SK-N-MC (cell line): ENCODE results near the gene ABHD2.
"Not testable (repeated sequence)": the region's sequence is repeated elsewhere in the genome, so short reads cannot be mapped to it uniquely, and the experiment has no call there.

ENCODE experiments used
- DNase-seq: peaks from one replicate; pipeline ENCODE4 v3.0.0-alpha.2; 2011; ENCODE audit warnings: low read depth, low spot score
- H3K27ac ChIP-seq: fragments of 200-600 bp; sonication (generic); 2 replicates; pipeline ENCODE4 v1.5.1; 2016; ENCODE audit warnings: mixed run types
- H3K36me3 ChIP-seq: fragments of 200-600 bp; sonication (generic); 2 replicates; pipeline ENCODE4 v1.6.1; 2017; ENCODE audit warnings: antibody characterized with exemption, low read length, mixed read lengths; ENCODE audit not compliant: insufficient read depth
- H3K4me3 ChIP-seq: fragments of 200-600 bp; sonication (generic); 2 replicates; pipeline ENCODE4 v1.5.1; 2016
- H3K9ac ChIP-seq: fragments of 200-600 bp; sonication (generic); 2 replicates; pipeline ENCODE4 v1.8.0; 2017; ENCODE audit warnings: mixed run types, mixed read lengths; ENCODE audit not compliant: insufficient read length
- H3K9me3 ChIP-seq: fragments of 200-600 bp; sonication (generic); 2 replicates; pipeline ENCODE4 v1.6.1; 2017; ENCODE audit warnings: low read depth, mild to moderate bottlenecking, antibody characterized with exemption, low read length, moderate library complexity, mixed read lengths
- EZH2 ChIP-seq: fragments of 200-600 bp; sonication (generic); IDR thresholded peaks from one replicate; pipeline ENCODE4 v1.6.1; 2017; ENCODE audit warnings: antibody characterized with exemption
- FOXP2 ChIP-seq: optimal IDR thresholded peaks from 2 replicates; pipeline ENCODE3; 2011; ENCODE audit warnings: mild to moderate bottlenecking, moderate library complexity; ENCODE audit not compliant: insufficient read depth; ENCODE audit errors: extremely low read length, control extremely low read depth
- POLR2AphosphoS5 ChIP-seq: IDR thresholded peaks from 2 replicates; pipeline ENCODE4 v1.6.1; 2012; ENCODE audit warnings: mild to moderate bottlenecking, low read depth, low read length, borderline replicate concordance

Gene ABHD2

DNA sequence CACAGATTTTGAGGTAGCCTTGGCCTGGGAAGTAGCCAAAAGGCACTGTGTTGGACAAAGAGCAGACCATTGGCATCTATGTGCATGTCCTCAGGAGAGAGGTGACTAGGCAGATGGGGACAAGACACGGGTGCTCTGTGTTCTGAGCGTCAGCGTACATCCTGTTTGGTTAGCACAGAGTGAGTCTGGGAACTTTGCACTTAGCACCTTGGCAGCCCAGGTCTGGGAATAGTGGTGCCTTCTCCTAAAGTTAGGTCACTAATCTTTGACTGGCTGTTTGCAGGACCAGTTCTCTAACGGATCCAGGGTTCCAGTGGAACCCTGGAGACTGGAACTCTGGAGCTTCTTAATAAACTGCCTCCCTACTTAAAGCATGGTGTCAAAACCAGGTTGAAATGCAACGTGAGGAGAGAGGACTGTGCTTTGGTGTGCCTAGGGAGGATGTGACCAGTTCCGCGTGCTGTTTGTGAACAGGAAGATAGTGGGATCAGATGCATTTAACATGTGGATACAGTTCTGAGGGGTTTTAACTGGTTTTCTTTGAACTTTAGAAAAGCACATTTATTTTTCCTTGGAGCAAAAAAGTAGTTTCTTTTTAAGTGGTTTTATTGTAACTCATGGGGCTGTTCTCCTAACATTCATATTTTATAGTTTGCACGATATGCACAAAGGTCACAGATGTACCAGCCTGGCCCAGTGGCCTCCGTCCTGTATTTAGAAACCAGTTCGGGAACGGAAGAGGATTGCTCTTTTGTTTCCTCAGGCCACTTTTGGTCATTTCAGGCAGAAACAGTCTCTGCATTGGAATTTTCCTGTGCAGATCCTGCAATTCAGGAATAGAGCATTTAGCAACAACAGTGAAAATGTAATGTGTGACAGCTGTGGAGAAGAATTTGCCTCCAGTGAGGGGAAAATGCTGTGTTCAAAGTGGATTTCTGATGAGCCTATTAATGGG lies 48.8 kb downstream of the ABHD2 start:
- no peak for DNase-seq
- H3K9me3 ChIP-seq: no peaks in the 10 kb centered on the region
- H3K36me3 ChIP-seq: no peaks in the 10 kb centered on the region
- H3K27ac ChIP-seq: no peak overlapping the region
- H3K9ac ChIP-seq: no peak overlapping the region
- H3K4me3 ChIP-seq: no peak overlapping the region
- no peak for TF ChIP-seq POLR2AphosphoS5
- no peak for TF ChIP-seq FOXP2
- TF ChIP-seq EZH2: no peak

DNA sequence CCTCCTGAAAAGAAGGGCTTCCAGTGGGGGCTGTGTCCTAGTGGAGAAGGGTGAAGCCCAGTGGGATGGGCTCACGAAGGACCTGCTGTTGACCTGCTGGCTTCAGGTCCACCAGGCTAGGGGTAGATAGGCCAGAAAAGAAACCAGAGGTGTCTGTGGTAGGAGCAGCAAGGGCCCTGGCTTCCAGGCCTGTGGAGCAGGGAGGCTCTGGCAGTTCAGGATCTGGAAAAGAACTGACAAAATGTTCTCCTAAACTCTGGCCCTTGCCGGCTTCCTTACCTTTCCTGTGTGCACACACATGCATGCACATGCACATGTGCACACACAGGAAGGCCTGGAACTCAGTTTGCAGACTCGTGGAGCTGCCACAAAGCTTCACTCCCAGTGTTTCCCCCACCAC lies 49.7 kb downstream of the ABHD2 start:
- H3K9ac ChIP-seq: no peak overlapping the region
- no peaks in the 10 kb centered on the region for H3K9me3 ChIP-seq
- no peak for TF ChIP-seq EZH2
- TF ChIP-seq FOXP2: no peak
- no peak for TF ChIP-seq POLR2AphosphoS5
- H3K4me3 ChIP-seq: no peak overlapping the region
- no peak overlapping the region for H3K27ac ChIP-seq
- DNase-seq: no peak
- H3K36me3 ChIP-seq: no peaks in the 10 kb centered on the region

DNA sequence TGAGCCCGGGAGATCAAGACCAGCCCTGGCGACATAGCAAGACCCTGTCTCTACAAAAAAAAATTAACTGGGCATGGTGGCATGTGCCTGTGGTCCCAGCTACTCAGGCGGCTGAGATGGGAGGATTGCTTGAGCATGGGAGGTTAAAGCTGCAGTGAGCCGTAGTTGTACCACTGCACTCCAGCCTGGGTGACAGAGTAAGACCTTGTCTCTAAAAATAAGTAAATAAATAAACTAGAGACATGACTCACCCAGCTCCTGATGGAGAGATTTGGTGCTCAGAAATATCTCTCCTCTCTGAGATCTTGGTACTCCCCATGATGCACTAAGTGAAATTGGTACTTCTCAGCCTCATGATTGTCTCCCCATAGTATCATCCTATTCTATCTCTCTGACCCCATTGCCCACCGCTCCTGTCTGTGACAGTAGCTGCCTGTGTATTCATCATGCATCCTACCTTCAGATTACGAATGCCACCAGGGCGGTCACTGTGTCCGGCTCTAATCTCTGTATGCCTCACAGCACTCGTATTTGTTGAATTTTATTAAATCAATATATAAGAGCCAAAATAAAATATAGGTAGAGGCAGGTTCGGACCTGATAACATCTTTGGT lies 50.9 kb downstream of the ABHD2 start:
- Histone ChIP-seq H3K27ac (no peak overlapping the region), H3K9me3 (no peaks in the 10 kb centered on the region), H3K36me3 (no peaks in the 10 kb centered on the region), H3K9ac (no peak overlapping the region), H3K4me3 (no peak overlapping the region)
- no peak for DNase-seq
- TF ChIP-seq POLR2AphosphoS5: no peak
- TF ChIP-seq EZH2: no peak
- TF ChIP-seq FOXP2: no peak

DNA sequence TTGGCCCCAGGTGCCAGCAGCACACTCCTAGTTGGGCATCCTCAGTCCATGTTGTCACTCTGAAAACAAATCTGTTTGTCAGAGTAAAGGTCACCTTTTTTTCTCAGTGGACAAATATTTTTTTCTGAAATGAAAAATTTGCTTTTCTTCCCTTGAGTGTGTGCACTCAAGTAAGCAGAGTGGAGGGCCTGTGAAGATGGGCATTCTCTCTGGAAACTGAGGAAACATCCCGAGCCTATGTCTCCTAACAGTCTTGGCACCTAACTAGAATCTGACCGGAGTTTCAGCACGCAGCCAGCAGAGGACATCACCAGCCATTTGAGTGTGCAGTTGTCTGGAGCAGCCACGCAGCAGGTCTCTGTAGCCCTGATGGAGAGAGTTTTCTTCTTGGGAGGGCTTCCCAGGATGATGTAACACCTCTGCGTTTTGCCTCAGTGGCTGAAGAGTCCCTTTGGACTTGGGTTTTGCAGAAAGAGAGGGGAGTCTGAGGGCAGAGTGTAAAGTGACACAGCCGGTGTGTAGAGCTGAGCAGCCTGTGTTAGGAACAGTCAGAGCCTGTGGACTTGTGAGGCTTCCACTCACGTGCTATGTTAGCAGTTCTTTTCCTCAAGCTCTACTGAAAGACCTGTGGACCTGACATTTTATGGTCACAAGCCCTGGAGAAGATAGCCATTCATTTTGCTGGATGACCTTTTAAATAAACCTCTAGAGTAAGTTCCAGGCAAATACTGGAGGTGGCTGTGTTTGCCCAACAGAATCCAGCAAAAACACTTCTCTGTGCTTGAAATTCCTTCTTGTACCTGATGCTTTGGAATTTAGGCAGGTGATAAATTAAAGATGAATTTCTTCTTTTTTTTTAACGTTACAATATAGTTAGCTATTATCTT lies 51.6 kb downstream of the ABHD2 start:
- Histone ChIP-seq H3K9me3 (no peaks in the 10 kb centered on the region), H3K9ac (no peak overlapping the region), H3K4me3 (no peak overlapping the region), H3K36me3 (no peaks in the 10 kb centered on the region; the same call in 1 of the 2 replicates), H3K27ac (no peak overlapping the region)
- no peak for DNase-seq
- TF ChIP-seq EZH2 (no peak), POLR2AphosphoS5 (no peak), FOXP2 (no peak)

DNA sequence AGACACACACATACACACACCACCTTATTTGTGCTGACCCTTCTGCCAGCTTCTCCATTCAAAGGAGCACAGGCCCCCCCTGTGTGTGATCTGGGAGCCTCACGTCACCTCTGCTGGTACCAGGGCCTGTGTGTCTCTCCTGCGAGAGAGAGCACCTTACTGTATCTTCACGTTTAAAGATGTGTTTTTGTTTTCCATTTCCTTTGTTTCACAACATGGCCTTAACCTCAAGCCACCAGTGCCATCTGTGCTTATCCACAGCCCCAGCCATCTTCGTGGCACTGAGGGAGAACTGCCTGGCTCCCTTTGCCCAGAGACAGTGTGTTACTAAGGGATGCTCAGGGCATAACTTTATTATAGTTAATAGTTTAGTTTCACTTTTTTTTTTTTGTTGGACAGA lies 52.3 kb downstream of the ABHD2 start:
- Histone ChIP-seq H3K9me3 (no peaks in the 10 kb centered on the region), H3K9ac (no peak overlapping the region), H3K4me3 (no peak overlapping the region), H3K27ac (no peak overlapping the region), H3K36me3 (no peaks in the 10 kb centered on the region; the same call in 1 of the 2 replicates)
- DNase-seq: no peak
- TF ChIP-seq POLR2AphosphoS5 (no peak), FOXP2 (no peak), EZH2 (no peak)

DNA sequence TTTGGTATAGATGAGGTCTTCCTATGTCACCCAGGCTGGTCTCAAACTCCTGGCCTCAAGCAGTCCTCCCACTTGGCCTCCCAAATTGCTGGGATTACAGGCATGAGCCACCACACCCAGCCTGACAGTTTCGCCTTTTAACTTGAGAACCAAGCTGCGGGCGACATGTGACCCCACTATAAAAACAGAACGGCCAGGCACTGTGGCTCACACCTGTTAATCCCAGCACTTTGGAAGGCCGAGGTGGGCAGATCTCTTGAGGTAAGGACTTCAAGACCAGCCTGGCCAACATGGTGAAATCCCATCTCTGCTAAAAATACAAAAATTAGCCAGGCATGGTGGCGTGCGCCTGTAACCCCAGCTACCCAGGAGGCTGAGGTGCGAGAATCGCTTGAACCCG lies 52.9 kb downstream of the ABHD2 start:
- not testable (repeated sequence) for DNase-seq, H3K27ac ChIP-seq, H3K4me3 ChIP-seq, H3K36me3 ChIP-seq, H3K9me3 ChIP-seq, H3K9ac ChIP-seq

DNA sequence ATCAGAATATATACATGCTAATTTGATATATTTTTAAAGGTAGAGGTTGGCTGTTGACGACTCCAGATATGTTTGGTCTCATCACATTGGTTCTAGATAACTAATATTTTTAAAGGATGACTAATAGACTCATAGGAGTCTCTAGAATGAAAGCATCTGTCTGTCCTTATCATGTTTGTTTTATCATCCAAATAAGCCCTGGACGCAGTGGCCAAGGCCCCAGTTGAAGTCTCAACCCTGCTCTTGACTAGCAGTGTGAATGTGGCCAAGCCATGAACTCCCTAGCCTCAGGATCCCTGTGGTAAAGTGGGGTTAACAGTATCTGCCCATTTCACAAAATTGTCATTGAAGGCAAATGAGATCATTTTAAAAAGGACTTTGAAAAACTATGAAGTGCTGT lies 53.6 kb downstream of the ABHD2 start:
- H3K9ac ChIP-seq: no peak overlapping the region
- no peak for TF ChIP-seq FOXP2
- no peak for TF ChIP-seq POLR2AphosphoS5
- TF ChIP-seq EZH2: no peak
- no peaks in the 10 kb centered on the region for H3K9me3 ChIP-seq
- H3K36me3 ChIP-seq: no peaks in the 10 kb centered on the region; the same call in 1 of the 2 replicates
- DNase-seq: no peak
- H3K27ac ChIP-seq: peak overlapping the region; percentile 84
- peak overlapping the region; percentile 40 for H3K4me3 ChIP-seq

DNA sequence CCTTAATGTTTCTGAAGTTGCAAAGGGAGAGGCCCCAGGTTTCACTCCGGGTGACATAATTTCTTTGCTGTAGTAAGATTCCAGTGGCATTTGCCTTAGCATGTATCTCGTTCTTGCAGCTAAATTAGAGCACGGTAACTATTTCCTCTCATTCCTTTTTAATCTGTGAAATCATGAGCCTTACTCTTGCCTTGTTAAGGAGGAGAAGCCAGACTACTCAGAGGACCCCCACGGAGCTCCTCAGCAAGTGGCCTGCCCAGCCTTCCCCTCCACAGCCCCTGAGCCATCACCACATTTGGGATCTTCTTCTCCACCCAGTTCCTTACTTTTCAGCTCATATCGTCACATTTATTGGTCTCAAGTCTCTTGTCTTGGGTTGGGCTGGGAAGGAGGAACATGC lies 54.2 kb downstream of the ABHD2 start:
- Histone ChIP-seq H3K9ac (no peak overlapping the region), H3K4me3 (peak overlapping the region; percentile 40), H3K27ac (peak overlapping the region; percentile 84), H3K36me3 (no peaks in the 10 kb centered on the region; the same call in 1 of the 2 replicates), H3K9me3 (no peaks in the 10 kb centered on the region)
- peak; percentile 78 for DNase-seq
- TF ChIP-seq FOXP2 (no peak), EZH2 (no peak), POLR2AphosphoS5 (no peak)
